Activated T-cell treated with anti-CD3 and anti-CD28 coated beads for 1 hour (primary cell): ENCODE results near the gene LETM1.

Experiments
- DNase-seq: peaks from one replicate; pipeline ENCODE4 v3.0.0-alpha.2; 2020; ENCODE audit warnings: low read depth

Gene LETM1

GRCh38 chr4:1872870-1873269, 16.9 kb upstream of the LETM1 start:
- DNase-seq, result no peak

- DNase-seq, result no peak
Observed at GRCh38 chr4:1871471-1872021, 15.6 kb upstream of the LETM1 start.

- peak; percentile 82 for DNase-seq
Observed at GRCh38 chr4:1870578-1871443, 14.9 kb upstream of the LETM1 start, which contains the start of gene NSD2. NSD2 (plus strand) TSS chr4:1871393; CDS start chr4:1900655, 29,262 bp downstream.

DNA sequence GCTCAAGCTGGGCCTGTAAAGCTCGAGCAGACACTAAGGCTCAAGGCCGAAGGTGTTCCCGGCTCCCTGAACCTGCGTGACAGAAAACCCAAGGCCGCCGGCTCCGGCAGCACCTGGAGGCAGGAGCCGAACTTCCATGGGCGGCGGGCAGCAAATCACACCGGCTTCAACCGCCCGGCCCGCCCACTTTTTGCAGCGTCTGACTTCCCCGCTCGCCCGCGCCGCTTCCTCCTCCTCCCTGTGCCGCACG, 14.3 kb upstream of the LETM1 start:
- DNase-seq, result peak; percentile 83

DNA sequence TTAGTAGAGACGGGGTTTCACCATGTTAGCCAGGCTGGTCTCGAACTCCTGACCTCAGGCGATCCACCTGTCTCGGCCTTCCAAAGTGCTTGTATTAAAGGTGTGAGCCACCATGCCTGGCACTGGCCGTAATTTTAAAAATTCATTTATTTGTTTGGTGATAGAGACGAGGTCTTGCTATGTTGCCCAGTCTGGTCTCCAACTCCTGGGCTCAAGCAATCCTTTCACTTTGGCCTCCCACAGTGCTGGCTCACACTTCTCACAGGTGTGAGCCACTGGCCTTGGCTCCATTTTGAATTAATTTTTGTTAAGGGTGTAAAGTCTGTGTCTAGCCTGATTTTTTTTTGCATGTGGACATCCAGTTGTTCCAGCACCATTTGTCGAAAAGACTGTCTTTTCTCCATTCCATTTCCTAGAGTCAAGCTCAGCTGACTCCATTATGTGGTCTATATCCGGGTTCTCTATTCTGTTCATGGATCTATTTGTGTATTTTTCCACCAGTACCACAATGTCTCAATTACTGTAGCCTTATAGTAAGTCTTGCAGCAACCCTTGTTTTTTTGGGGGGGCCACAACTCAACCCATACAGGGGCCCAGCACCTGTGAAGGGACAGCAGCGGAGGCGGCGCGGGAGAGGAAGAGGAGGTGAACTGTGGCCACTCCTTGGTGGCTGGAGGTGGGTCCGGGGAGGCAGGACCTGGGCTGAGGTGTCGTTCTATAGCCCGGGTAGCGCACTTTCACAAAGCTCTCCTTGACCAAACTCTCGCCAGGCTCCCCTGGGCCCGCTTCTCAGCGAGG, 13.8 kb upstream of the LETM1 start:
- DNase-seq, result no peak

DNA sequence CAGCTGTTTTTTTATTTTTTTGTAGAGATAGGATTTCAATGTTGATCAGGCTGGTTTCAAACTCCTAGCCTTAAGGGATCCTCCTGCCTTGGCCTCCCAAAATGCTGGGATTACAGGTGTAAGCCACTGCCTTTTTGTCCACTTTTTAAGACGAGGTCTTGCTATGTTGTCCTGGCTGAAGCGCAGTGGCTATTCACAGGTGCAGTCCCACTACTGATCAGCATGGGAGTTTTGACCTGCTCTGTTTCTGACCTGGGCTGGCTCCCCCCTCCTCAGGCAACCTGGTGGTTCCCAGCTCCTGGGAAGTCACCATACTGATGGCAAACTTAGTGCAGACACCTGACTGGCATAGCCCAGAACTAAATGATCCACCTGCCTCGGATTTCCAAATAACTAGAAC, 13.0 kb upstream of the LETM1 start:
- DNase-seq, result no peak

DNA sequence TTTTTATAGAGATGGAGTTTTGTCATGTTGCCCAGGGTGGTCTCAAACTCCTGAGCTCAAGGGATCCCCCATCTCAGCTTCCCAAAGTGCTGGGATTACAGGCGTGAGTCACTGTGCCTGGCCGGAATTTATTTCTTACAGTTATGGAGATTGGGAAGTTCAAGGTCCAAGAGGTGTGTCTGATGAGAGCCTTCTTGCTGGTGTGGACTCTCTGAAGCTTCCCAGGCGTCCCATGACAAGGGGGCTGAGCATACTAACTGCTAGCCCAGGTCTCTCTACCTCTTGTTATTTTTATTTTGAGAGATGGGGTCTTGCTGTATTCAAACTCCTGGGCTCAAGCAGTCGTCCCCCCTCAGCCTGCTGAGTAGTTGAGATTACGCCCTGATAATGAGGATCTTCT, 12.3 kb upstream of the LETM1 start:
- DNase-seq, result no peak

DNA sequence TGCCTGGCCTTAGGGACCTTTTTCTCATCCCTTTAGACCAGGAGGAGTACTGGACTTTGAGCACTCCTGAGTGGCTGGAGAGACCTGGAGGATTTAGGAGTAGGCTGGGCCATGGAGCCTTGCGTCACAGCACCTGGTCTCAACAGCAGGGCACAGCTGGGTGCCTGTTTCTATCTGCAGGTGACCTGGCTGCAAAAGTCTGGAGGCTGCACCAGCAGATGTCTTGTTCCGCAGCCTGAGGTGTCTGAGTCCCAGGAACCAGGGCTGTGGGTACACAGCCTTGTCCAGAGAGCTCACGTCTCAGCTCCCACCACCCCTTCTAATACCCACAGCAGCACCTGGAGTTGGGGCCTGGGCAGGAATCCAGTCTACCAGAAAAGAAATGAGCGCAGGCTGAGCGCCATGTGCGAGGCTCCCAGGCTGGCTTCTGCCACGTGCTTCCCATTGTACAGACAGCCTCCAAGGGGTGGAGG, 10.3 kb upstream of the LETM1 start:
- no peak for DNase-seq

DNA sequence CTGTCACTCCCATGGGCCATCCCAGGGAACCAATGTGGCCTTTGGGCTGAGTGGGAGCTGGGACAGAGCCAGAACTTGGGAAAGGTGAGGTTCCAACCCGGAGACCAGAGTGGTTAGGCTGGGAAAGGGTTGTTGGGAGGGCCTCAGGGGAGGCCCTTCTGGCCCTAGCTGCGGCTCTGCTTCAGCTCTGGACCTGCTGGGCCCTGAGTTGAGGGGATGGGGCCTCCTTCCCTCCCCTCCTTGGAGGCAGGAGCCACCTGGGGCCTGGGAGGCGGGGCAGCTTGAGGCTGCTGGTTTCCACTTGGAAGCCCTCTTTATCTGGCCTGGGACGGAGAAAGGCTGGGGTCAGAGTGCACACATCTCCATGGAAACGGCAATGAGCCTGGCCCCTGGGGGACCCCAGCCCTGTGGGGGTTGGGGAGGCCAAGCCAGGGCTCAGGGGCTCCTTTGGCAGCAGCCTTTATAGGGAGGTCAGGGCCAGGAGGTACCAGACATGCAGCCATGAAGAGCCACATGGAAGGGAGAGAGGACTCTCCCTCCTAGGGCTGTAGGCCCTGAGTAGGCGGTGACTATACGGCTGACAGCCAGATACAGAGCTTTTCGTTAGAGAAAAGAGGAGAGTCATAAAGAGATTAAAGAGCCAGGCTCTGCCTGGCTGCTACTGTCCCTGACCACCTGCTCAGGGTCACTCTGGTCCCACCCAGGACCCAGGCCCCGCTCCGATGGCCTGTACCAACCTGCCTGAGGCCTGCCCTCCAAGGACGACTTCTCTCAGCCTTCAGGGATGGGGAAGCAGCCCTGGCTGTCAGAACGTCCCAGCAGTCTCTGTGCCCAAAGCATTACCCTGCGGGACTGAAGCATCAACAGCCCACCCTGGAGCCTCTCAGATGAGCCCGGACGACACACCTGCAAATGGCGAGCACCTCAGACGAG, 8.4 kb upstream of the LETM1 start:
- DNase-seq, result no peak

GRCh38 chr4:1863297-1864033, 7.5 kb upstream of the LETM1 start:
- no peak for DNase-seq

- no peak for DNase-seq
Observed at GRCh38 chr4:1862961-1863296, 7.0 kb upstream of the LETM1 start.

DNA sequence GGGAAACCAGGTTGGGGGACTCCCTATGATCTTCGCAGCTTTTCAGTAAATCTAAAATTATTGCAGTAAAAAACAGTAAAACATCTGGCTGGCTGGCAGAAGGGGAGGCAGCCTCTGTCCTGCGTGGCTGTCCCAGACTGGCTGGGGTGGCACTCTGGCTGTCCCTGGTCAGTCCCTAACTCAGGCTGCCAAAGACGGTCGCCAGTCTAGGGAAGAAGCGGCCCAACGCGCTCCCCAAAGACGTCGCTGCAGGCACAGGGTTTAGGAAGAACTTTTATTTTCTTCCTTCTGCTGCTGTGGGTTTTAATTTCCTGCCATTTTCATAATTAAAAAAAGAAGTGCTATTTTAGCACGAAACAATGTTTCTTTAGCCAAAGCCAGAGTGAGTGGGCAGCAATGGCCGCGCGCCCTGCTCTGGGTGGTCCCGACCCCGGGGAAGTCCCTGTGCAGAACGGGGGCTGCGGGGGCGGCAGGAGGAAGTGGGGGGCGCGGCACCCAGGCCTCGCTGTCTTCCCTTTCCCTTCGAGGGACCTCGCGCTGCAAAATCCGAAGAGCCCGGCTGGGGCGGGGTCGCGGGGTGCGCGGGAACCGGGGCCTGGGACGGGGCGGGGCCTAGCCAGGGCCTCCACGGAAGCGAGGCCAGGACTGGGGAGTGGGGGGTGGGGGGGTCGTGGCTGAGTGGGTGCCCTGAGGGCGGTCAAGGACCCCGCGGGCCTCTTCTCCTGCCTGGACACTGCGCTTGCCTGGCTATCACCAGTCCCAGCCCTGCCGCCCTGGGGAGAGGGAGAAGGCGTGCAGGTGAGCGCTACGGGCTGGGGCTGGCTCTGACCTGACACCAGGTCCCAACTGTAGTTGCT, 6.3 kb upstream of the LETM1 start:
- no peak for DNase-seq

GRCh38 chr4:1859389-1859753, 3.4 kb upstream of the LETM1 start:
- no peak for DNase-seq

DNA sequence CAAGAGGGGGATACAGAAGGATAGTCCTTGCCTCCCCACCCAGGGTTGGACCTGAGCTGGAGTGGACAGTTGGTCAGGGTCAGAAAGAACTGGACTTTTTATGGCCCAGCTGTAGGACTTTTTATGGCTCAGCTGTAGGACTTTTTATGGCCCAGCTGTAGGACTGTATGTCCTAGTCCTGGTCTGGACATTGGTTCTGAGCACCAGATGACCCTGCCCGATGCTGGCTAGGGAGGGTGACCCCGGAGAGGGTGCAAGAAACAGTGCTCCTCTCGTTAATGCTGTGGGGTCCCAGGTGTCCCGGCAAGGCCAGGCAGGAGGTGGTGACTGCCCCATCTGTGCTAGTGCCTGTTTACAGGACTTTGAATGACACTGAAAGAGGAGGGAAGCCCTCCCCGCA, 2.0 kb upstream of the LETM1 start:
- no peak for DNase-seq

- DNase-seq, result no peak
Observed at GRCh38 chr4:1856943-1857699, 1.2 kb upstream of the LETM1 start.

DNA sequence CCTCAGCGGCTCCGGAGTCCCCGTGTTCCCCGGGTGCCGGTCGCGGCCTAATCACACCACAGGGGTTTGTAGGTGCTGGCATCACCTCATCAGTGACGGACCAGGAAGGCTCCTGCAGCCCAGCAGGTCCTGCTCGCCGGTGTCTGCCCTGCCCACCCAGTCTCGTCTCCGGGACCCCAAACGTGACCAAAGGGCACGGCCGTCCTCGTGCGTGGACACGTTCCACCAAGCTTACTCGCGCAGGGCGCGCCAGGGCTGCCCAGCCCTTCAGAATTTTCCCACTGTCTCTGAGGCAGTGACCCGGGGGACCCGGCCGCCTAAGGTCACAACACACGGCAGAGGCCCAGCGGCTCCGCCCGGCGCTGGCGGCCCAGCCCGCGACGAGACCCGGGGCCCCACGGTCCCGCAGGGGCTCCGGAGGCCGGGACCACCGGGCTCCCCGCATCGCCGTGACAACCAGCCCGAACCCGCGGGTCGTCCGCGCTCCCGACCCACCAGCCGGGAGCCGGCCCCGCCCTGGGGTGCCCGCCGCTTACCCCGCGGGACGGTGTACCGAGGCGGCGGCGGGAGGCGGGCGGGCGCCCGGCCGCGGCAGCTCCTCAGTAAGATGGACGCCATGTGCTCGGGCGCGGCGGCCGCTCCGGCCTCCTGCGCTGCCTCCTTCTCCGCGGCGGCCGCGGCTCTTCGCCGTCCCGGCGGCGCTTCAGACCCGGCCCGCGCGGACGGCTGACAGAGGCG, 454 bp downstream of the LETM1 start:
- DNase-seq, result no peak

DNA sequence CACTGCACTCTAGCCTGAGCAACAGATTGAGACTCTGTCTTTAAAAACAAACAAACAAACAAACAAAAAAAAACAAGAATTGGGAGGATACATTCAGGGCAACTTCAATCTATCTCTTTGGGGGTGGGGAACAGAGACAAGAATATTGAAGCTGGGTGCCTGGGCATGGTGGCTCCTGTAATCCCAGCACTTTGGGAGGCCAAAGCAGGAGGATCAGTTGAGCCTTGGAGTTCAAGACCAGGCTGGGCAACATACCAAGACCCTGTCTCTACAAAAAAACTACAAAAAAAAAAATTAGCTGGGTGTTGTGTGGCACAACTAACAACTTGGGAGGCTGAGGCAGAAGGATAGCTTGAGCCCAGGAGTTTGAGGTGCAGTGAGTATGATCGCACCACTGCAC, 1.2 kb downstream of the LETM1 start:
- no peak for DNase-seq

DNA sequence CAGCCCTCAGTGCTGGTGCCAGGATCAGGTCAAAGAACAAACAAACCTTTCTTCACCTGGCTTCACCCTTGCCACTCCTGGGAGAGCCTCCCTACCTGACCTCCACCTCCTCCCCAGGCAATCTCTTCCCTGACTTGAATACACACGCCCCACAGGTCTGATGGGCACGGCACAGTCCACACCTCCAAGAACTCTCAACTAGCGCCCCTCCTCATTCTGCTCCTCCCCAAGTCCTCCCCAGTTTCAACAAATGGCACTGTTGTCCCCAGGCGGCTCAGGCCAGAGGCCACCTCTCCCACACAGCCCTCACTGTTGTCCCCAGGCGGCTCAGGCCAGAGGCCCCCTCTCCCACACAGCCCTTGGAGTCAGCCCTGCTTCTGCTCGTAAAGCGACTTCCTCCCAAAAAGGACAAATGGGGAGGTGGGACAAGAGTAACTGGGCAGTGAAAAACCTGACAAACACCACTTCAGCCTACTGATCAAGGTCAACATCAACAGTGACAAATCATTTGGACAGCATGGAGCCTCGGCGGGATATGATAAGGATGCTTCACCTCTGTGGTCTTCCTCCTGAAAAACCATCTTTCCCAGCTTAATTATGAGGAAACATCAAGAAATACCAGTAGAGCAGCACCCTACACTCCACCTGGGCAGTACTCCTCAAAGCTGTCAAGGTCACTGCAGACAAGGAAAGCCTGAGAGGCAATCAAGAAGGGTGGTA, 2.9 kb downstream of the LETM1 start:
- no peak for DNase-seq
